BJ (cell line): ENCODE results near the gene CDH23. TPM values are rescaled to one million over a fixed set of nuclear protein-coding genes. Genes with fewer than 3 reads are reported as not detected.

ENCODE experiments used
- CTCF ChIA-PET: fragments of 350-600 bp; formaldehyde crosslinking; extraction: SDS; loops from one replicate; lab custom pipeline; 2021; ENCODE audit warnings: antibody characterized with exemption, inconsistent platforms; lab: Yijun Ruan, JAX
- POLR2A ChIA-PET: fragments of 300-600 bp; sonication (Branson Sonifier 250); formaldehyde crosslinking; extraction: SDS; loops from one replicate; lab custom pipeline; 2021; ENCODE audit warnings: antibody characterized with exemption; lab: Charles Lee
- DNase-seq: peaks from one replicate; pipeline ENCODE4 v3.0.0-alpha.2; 2011; ENCODE audit warnings: low read depth
- H3K27me3 ChIP-seq: 2 replicates; pipeline ENCODE4 v1.6.0; 2011; ENCODE audit warnings: low read length; ENCODE audit not compliant: control insufficient read depth, insufficient read depth
- H3K36me3 ChIP-seq: 2 replicates; pipeline ENCODE4 v1.5.1; 2011; ENCODE audit warnings: low read length; ENCODE audit not compliant: control insufficient read depth, insufficient read depth
- H3K4me3 ChIP-seq: 2 replicates; pipeline ENCODE4 v1.5.1; 2011; ENCODE audit warnings: low read depth, mild to moderate bottlenecking, control low read depth, low read length
- polyA plus RNA-seq: library from polyadenylated mRNA; depleted of rRNA; stranded (reverse); fragments of >200 nt; gene quantifications from 2 replicates; pipeline ENCODE4 v1.2.3, GENCODE V29; 2011
- TF ChIP-seq, protein P1 (sequence below): IDR thresholded peaks from 2 replicates; pipeline ENCODE4 v1.5.1; 2011; ENCODE audit warnings: low read depth, mild to moderate bottlenecking, control low read depth, inconsistent platforms, low read length, moderate library complexity; ENCODE audit not compliant: insufficient read depth

The CDH23 gene
- polyA plus RNA-seq, 1 experiment: 0.05 TPM

DNA sequence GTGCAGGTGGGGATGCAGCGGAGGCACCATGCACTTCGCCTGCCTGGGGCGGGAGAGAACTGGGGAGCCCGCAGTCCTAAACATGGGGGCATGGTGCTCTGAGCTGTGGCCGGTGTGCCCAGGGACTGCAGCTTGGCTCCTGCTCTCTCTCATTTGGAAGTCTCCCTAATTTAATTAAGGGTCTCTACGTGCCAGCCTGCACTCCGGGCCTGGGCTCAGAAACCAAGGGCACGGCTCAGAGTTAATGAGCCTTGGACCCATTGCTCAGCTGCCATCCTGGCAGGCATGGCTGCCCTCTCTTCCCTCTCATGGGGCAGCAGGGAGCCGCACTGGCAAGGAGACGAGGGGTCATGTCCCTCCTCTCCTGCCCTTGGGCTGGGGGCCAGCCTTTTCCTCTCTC is 115.6 kb downstream of the CDH23 start:
- ChIA-PET CTCF (no interaction called here), POLR2A (no interaction called here)
- Histone ChIP-seq H3K4me3 (no peak overlapping the region), H3K27me3 (no peaks in the 10 kb centered on the region; the same call in 1 of the 2 replicates), H3K36me3 (no peaks in the 10 kb centered on the region)
- no peak for DNase-seq
- TF ChIP-seq, protein P1, sequence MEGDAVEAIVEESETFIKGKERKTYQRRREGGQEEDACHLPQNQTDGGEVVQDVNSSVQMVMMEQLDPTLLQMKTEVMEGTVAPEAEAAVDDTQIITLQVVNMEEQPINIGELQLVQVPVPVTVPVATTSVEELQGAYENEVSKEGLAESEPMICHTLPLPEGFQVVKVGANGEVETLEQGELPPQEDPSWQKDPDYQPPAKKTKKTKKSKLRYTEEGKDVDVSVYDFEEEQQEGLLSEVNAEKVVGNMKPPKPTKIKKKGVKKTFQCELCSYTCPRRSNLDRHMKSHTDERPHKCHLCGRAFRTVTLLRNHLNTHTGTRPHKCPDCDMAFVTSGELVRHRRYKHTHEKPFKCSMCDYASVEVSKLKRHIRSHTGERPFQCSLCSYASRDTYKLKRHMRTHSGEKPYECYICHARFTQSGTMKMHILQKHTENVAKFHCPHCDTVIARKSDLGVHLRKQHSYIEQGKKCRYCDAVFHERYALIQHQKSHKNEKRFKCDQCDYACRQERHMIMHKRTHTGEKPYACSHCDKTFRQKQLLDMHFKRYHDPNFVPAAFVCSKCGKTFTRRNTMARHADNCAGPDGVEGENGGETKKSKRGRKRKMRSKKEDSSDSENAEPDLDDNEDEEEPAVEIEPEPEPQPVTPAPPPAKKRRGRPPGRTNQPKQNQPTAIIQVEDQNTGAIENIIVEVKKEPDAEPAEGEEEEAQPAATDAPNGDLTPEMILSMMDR: no peak

DNA sequence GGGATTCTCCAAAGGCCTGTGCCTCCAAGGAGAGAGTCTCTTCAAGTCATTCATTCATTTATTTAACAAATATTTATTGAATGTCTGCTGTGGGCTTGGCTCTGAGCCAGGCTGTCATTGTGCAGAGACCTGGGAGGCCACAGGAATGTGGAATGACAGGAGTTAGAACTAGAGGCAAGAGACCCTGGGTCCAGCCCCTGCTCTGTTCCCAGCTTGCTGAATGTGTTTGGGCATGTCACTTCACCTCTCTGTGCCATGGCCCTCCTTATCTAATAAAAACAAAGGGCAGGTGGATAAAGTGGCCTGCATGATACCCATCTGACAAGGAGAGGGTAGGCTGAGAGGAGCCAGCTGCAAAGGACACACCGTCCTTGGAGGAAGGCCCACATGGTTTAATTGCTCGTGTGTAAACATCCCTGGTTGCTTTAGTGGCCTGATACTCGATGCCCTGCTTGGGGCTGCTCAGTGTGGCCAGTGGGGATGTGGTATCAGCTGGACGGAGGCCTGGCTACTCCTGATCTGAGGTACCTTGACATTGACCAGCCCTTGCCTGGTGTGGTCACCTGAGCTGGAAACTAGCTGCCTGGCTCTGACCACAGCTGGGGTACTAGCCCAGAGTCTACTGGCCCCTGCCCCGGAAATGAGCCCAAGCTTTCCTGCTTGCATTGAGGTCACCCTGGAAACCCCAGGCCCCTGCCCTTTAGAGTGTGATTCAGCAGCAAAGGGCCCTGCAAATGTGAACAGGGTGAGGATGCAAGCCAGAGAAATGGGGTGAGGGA is 116.2 kb downstream of the CDH23 start:
- POLR2A ChIA-PET: no interaction called here

DNA sequence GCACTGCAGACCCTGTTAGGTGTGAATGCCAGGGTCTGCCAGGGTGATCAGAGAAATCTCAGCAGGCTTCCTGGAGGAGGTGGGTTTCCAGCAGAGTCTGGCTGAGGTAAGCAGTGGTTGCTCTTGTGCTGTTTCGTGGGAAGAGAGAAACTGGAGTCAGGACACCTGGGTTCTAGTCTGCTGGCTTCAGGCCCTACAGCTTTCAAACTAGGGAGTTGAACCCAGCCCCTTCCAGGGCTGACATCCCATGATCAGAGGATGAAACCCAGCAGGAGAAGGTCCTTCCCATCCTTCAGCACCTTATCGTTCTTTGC is 116.8 kb downstream of the CDH23 start:
- no peaks in the 10 kb centered on the region; the same call in 1 of the 2 replicates for H3K27me3 ChIP-seq
- H3K4me3 ChIP-seq: no peak overlapping the region
- TF ChIP-seq, protein P1: no peak
- no peak for DNase-seq
- CTCF ChIA-PET: interaction anchor here (1.3 kb wide), 1 partner anchor 55 kb away, joined by 3 read pairs; no protein-coding TSS in a partner anchor
- POLR2A ChIA-PET: no interaction called here
- H3K36me3 ChIP-seq: no peaks in the 10 kb centered on the region

More for the DNA sequence above, 116.2 kb downstream of the CDH23 start:
- CTCF ChIA-PET: interaction anchor here (1.3 kb wide), 1 partner anchor 56 kb away, joined by 3 read pairs; no protein-coding TSS in a partner anchor
- H3K36me3 ChIP-seq: no peaks in the 10 kb centered on the region
- H3K4me3 ChIP-seq: no peak overlapping the region
- no peak for DNase-seq
- TF ChIP-seq, protein P1: no peak
- H3K27me3 ChIP-seq: no peaks in the 10 kb centered on the region; the same call in 1 of the 2 replicates

DNA sequence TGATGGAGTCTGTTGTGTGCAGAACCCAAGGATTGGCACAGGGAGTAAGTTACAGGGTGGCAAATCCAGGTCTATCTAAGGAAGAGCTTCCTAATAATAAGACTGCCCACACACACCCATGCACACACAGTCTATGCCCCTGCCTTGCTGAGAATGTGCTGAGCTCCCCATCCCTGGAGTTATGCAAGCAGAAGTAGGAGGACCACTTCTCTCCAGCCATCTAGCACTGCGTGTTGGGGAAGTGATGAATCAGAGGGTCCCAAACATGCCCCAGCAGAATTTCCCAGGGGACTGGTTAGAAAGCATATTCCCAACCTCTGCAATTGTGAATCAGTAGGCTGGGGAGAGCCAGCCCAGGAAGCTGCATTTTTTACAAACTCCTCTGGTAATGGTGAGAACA is 117.2 kb downstream of the CDH23 start:
- CTCF ChIA-PET: interaction anchor here (1.3 kb wide), 1 partner anchor 55 kb away, joined by 3 read pairs; no protein-coding TSS in a partner anchor
- POLR2A ChIA-PET: no interaction called here
- DNase-seq: no peak
- TF ChIP-seq, protein P1: no peak
- no peaks in the 10 kb centered on the region for H3K36me3 ChIP-seq
- H3K27me3 ChIP-seq: no peaks in the 10 kb centered on the region; the same call in 1 of the 2 replicates
- no peak overlapping the region for H3K4me3 ChIP-seq

DNA sequence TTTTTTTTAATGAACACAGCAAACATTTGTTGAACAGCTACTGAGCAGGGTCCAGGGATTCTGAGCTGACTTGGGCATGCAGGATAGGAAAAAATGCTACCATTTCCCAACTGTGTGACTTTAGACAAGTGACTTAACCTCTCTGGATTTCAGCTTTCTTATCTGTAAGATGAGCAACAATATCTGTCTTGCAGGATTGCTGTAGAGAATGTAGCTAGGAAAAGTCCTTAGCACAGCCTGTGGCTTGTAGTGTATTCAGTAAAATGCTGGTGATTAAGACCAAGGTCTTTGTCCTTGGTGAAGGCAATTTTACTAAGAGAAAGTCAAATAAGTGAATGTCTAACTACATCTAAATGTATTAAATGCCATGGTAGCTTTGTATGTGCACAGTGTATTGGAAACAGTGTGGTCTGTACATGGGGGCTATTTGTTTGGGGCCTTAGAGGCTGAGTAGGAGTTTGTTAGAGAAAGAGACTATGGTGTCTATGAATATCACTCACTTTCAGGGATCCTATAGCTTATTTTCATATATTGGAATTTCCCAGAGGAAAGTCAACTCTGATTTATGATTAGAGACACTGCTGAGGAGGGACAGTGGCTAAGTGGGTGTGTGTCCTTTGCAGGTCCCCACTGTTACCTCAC is 118.9 kb downstream of the CDH23 start:
- CTCF ChIA-PET: no interaction called here
- TF ChIP-seq, protein P1: no peak
- no peaks in the 10 kb centered on the region for H3K36me3 ChIP-seq
- no peak for DNase-seq
- POLR2A ChIA-PET: no interaction called here
- no peak overlapping the region for H3K4me3 ChIP-seq
- H3K27me3 ChIP-seq: no peaks in the 10 kb centered on the region; the same call in 1 of the 2 replicates
